Tibial nerve (tissue), 3 donors: Measurements from ENCODE around the gene PDIA6.

Source experiments
- POLR2A ChIP-seq, 2 donors: fragments of 450-650 bp; IDR thresholded peaks; one replicate each; pipeline ENCODE4 v1.6.1; 2017; ENCODE audit warnings: antibody characterized with exemption in 2 of 2, mild to moderate bottlenecking in 2 of 2, moderate library complexity in 2 of 2
- TF ChIP-seq, protein P1 (sequence below), 5 experiments: fragments of 200-600 bp in 3 of 5; fragments of 450-650 bp in 2 of 5; sonication (generic) in 3 of 5; IDR thresholded peaks; one replicate each; pipeline ENCODE4 v1.5.1; 2016 to 2019; ENCODE audit warnings: antibody characterized with exemption in 5 of 5, mild to moderate bottlenecking in 3 of 5, moderate library complexity in 2 of 5

DNA sequence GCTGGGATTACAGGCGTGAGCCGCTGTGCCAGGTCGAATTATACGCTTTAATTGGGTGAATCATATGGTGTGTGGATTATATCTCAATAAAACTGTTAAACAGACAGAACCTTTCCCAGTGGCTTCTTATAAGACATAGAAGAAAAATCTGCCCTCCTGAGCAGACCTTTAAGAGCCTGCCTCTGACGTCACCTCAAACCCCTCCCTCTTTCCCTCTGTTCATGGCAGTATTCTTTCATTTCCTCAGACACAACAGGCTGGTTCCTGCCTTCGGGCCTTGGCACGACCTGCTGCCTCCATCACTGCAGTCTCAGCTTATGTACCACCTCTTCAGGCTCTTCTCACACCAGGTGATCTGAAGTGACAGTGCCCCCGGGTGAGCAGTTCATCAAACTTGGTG lies 14.0 kb upstream of the PDIA6 start:
- TF ChIP-seq, protein P1, sequence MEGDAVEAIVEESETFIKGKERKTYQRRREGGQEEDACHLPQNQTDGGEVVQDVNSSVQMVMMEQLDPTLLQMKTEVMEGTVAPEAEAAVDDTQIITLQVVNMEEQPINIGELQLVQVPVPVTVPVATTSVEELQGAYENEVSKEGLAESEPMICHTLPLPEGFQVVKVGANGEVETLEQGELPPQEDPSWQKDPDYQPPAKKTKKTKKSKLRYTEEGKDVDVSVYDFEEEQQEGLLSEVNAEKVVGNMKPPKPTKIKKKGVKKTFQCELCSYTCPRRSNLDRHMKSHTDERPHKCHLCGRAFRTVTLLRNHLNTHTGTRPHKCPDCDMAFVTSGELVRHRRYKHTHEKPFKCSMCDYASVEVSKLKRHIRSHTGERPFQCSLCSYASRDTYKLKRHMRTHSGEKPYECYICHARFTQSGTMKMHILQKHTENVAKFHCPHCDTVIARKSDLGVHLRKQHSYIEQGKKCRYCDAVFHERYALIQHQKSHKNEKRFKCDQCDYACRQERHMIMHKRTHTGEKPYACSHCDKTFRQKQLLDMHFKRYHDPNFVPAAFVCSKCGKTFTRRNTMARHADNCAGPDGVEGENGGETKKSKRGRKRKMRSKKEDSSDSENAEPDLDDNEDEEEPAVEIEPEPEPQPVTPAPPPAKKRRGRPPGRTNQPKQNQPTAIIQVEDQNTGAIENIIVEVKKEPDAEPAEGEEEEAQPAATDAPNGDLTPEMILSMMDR (IDR thresholded peaks at IDR 0.05), result no peak
- no peak for TF ChIP-seq POLR2A (IDR thresholded peaks at IDR 0.05)
